Kasumi-1 (cell line): ENCODE results near the gene SLC2A5.
A peak's percentile ranks its signal among the peaks of the same experiment; 100 is the strongest.
"Not testable (repeated sequence)": the region's sequence is repeated elsewhere in the genome, so short reads cannot be mapped to it uniquely, and the experiment has no call there.

Experiments
- DNase-seq, 2 experiments: peaks; one replicate each; lab custom pipeline; 2025; lab: John Stamatoyannopoulos, UW

Gene SLC2A5

DNA sequence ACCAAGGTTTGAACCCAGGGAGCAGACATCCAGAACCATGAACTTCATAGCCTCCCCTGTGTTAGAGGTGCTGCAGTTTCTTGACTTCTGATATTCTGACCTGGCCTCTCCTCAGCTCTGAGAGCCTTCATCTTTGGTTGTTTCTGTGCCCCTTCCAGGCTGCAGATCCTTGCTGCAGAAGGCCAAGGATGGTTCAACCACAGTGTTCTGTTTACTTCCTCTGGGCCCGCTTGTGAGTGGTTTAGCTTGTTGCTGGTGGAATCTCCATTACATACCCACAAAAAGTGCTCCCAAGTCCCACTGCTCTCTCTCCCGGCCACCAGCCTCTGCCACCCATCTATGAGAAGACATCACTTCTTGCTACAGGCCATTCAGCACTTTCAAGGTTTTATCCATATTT, 34.2 kb downstream of the SLC2A5 start:
- DNase-seq, result no peak

DNA sequence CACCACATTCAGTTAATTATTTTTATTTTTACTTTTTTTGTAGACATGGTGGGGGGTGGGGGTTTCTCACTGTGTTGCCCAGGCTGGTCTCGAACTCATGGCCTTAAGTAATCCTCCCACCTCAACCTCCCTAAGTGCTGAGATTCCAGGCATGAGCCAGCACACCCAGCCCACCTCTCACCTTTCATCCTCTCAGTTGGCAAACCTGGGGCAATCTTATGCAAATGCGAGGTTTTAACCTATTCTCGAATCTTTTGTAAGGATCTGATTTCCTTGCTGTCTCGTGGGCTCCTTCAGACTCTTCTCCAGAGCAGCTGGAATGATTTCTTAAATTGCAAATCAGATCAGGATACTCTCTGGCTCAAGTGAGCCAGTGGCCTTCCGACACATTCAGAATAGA, 36.1 kb downstream of the SLC2A5 start:
- DNase-seq, result no peak

DNA sequence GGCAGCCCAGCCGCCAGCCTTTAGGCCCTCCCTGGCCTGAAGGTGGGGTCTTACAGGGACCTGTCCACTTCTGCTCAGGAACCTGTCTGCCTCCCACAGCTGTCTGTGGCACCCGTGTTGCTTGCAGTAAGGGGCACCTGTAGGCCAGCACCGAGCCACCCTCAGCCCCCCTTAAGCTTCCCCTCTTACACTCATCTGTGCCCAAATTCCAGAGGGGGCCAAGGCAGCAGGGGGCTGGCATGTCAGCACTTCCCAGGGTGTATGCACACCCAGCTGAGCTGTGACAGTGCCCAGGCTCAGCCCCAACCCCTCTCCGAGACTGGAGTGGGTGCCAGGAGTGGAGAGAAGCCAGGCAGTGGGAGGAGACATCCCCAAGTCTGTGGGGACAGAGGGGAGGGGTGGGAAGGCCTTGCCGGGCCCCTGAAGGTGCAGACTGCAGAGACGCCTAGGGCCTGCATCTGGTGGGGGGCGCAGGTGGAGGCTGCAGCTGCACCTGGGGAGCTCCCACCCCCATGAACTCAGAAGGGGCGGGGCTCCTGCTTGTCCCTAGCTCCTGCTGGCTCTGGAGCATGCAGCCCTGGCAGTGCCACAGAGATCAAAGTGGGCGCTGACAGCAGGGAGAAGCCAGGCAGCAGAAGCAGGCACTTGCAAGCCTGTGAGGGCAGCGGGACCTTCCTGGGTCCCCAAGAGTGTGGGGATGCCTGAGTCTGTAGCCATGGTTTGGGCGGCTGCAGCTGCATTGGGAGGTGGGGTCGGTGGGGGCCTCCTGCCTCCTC, 37.8 kb downstream of the SLC2A5 start:
- no peak for DNase-seq

DNA sequence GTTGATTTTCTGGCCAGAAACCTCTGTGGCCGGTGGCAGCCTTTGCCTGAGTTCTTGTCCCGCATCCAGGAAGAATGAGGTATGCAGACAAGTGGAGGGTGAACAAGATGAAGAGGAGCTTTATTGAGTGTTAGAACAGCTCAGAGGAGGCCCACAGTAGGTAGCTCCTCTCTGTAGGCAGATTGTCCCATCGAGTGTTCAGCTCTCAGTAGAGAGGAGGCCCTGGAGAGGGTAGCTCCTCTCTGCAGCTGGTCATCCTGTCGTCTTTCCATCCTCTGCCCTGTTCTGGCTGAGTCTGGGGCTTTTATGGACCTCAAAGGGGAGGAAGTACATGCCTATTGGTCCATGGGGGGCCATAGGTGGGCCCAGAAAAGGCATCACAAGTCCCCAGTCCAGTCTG, 38.4 kb downstream of the SLC2A5 start:
- not testable (repeated sequence) for DNase-seq

DNA sequence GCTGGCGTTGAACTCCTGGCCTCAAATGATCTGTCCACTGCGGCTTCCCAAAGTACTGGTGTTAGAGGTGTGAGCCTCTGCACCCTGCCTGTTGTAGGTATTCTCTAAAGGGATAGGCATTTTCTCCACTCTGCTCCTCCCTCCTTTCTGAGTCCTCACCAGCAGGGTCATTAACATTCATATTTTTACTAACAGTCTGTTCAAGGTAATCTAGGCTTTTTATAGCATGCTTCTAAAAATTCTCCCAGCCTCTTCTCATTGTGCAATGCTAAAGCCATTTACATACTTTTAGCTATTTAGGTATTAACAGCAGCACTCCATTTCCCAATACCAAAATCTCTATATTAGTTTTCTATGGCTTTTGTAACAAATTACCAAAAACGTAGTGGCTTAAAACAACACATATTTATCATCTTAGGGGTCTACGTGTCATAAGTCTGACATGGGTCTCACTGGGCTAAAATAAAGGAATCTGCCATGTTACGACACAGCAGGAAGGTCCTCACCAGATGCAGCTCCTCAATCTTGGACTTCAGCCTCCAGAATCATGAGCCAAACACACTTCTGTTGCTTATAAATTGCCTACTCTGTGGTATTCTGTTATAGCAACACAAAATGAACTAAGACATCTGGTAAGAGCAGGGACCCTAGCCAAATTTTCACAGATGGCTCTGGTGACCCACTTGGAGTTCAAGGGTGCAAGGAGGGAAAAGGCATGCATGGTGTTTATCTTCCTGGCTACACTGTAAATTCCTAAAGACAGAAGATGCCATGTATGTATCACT, 40.3 kb downstream of the SLC2A5 start:
- DNase-seq, result no peak

DNA sequence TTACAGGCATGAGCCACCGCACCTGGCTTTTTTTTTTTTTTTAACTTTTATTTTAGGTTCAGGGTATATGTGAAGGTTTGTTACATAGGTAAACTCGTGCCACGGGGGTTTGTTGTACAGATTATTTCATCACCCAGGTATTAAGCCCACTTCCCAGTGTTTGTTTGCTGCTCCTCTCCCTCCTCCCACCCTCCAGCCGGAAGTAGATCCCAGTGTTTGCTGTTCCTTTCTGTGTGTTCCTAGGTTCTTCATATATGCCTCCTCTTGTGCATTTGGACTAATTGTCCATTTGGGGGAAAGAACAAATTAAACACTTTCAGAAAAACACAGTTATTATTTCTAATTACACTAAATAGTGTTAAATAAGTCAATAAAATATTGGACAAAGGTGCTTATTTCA, 42.1 kb downstream of the SLC2A5 start:
- no peak for DNase-seq

DNA sequence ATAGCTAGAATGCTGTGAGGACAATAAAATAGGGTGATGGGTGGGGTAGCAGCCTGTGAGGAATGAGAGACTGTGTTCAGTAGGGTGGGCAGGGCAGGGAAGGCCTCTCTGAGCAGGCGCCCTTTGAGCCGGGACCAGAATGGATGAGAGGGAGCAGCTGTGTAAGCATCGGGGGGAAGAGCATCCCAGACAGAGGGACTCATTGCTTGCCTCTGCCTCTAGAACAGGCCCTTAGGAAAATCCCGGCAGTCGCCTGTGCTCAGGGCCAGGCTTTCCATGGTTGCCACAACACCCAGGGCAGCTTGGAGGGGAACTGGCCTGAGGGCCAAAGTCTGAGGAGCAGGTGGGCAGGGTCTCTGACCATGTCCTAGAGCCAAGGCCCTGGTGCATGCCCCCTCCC, 44.0 kb downstream of the SLC2A5 start:
- no peak for DNase-seq

DNA sequence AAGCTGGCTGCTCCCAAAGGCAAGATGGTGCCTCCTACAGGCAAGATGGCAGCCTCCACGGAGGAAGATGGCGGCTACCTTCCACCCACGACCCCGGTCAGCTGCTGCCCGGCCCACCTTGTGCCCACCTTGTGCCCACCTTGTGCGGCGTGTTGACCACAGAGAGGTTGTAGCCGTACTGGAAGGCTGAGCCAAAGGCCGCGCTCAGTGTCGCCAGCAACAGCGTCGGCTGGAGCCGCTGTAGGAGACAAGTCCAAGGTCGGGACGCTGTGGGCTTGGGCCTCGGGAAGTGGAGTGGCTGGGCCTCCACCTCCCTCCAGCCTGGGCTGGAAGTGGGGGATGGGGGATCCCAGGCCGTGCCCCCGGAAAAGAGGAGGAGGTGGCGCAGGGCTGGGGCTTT, 44.6 kb downstream of the SLC2A5 start:
- no peak for DNase-seq

DNA sequence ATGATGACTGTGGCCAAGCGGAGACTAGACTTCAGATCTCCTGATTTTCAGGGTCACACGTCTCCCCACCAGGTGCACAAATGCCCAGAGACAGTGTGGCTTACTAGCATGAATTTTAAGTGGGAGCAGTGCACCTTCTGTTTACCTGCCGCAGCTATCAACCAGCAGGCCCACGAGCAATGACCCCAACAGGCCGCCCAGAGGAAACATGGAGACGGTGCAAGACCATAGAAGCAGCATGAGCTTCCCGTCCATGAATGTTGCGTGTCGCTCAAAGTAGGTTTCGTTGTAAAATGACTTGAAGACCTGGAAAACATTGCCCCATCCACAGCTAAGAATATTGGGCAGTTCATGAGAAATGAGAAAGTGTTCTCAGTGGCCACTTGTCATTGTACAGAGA, 46.7 kb downstream of the SLC2A5 start:
- DNase-seq, result no peak

DNA sequence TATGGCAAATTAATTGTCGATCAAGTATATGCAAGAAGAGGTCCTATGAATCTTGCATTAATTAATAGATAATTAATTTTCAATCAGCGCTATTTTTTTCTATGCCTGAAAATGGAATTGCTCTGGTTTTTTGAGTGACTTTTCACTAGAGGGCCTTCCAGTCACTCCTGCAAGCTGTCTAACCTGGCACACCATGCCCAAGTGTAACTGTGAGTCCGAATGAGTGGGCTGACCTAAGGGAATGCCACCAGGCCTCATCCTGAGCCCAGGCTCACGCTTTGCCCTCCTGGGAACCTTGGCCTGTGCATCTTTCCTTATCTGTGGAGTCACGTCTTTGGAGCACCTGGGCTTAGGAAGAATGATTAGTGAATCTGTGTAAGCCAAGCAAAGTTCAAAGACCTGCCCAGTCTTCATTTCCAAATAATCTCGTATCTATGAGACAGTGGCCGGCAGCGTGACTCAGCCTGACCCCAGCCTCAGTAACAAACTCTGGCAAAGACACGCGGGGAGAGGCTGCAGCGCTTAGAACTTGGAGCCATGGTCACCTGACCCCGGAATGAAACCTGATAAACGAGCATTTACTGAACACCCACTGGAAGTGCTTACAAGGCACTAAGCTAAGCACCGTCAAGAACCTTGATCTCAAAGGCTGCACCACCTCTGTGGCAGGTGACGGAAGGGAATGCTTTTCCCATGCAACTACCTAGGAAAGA, 47.3 kb downstream of the SLC2A5 start:
- DNase-seq, result not testable (repeated sequence)

DNA sequence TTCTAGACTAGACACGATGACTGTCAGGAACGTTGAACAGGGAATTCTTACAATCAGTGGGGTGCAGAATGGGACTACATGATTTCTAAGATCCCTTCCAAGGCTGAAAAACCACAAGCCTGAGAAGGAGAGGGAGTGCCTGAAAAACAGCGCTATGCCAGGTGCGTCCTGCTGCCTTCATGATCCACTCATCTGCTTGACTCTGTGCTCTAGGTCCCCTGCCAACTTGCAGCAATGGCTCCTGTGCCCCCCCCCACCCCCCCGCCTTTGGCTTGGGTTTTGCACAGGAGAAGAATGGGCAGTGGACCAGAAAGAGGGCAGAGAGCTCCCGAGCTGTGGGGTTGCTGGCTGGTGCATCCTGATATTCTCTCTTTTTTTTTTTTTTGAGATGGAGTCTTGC, 49.1 kb downstream of the SLC2A5 start:
- peak in 1 of 2 experiments; percentile 6 for DNase-seq

DNA sequence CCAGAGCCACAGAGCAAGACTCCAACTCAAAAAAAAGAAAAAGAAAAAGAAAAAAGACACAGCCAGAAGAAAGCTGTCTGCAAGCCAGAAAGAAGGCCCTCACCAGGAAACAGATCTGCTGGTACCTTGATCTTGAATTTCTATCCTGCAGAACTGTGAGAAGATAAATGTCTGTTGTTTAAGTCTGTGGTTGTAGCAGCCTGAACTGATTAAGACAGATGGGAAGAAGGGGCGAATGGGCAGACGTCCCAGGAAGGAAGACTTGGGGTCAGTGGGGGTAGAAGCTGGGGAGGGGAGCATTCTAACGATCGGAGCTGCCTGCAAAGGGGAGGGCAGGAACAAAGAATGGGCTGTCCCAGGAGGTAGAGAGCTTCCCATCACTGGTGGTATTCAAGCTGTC, 49.5 kb downstream of the SLC2A5 start:
- DNase-seq, result peak; percentile 2 to 17

DNA sequence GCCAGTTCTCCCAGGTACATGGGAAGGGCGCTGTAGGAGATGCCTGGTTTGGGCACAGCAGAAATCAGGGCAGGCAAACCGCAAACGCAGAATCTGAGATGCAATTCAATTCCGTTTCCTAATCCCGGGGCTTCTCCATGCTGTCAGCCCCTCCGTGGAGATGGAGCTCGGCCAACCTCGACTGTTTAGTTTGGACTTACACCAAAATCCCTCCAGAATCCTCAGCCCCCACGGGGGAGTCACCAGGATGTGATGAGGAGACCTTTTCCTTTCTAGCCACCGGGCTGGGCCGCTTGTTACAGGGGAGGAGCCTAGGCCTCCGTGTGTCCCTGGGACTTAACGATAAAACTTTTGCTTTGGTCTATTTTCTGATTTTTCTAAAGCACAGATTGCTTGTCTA, 51.1 kb downstream of the SLC2A5 start:
- DNase-seq, result no peak

DNA sequence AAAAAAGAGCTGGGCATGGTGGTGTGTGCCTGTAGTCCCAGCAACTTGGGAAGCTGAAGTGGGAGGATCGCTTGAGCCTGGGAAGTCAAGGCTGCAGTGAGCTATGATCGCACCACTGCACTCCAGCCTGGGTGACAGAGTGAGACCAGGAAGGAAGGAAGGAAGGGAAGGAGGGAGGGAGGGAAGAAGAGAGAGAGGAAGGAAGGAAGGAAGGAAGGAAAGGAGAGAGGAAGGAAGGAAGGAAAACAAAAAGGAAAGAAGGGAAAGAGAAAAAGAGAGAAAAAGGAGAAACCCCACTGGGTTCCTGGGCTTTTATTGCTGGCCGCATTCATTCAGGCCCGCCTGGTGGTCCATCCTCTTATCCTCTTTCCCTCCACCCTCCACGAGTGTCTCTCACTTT, 53.0 kb downstream of the SLC2A5 start:
- no peak for DNase-seq

DNA sequence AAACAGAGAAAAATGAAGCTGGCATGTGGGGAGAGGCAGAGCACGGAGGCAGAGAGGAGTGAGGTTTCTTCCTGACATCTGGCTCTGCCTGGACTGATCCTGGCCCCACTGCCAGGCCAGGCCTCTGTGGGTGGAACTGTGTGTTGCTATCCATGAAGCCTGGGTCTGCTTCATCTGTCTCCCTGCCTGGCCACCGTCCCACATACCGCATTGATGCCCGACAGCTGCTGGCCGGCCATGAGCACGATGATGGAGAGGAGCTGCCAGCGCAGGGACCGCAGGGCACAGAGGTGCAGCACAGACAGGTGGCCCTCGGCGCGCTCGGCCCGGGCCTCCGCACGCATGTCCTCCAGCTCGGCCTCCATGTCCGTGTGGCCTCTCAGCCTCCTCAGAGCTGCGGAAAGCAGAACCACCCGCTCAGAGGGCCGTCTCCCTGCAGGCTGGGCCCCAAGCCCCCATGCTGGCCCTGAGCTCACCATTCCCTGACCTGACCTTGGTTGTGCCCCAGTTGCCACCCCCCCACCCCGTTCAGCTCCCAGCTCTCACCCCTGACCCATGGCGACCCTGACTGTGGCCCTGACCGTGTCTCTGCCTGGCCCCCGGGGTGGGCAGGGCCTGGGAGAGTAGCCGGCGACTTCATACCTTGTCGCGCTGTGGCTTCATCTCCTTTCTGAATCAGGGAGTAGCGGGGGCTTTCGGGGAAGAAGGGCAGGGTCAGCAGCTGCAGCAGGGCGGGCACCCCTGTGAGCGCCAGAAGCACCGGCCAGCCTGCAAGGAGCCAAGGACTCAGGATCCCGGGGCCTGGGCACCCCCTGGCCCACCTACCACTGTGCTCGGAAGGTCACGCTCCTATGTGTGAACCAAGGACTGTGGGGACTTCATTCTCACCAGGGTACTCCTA, 54.7 kb downstream of the SLC2A5 start:
- no peak for DNase-seq

DNA sequence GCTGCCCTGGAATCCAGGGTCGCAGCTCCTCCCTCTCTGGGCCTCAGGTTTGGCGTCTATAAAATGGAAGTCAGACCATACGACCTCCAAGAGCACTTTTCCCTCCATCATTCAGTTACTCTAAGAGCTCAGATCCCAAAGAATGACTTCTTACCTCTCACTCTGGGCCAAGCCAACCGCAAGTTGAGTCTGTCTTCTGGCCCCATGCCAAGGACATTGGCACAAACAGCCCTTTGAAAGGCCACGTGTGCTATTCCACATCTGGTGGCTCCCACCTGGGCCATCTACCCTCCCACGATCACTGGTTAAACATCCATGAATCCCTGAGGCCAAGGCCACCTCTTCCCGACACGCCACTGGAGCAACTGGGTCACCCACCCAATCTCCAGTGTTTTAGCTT, 55.6 kb downstream of the SLC2A5 start:
- DNase-seq, result no peak

DNA sequence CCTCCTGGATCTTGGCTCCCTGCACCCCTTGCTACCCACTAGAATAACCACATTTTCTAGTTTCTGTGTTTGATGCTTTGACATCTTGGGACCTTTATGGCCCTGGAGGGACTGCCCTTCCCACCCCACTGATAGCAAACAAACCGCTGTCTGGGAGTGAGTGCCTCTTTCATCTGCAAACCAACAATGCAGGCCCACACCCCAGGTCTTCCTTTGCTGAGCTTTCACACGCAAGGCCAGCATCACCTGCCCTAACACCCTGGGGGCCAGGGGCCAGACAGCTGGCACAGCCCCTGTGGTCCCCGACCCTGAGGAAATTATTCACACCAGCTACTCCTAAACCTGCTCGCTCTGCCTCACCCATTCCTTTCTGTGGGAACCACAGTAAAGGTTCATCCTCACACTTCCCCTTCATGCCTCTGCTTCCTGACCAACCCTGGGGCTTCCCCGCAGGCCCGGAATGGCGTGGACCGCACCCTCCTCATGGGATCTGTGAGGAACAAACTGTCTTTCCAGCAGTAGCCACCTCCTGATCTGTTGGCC, 58.6 kb downstream of the SLC2A5 start:
- DNase-seq, result no peak

DNA sequence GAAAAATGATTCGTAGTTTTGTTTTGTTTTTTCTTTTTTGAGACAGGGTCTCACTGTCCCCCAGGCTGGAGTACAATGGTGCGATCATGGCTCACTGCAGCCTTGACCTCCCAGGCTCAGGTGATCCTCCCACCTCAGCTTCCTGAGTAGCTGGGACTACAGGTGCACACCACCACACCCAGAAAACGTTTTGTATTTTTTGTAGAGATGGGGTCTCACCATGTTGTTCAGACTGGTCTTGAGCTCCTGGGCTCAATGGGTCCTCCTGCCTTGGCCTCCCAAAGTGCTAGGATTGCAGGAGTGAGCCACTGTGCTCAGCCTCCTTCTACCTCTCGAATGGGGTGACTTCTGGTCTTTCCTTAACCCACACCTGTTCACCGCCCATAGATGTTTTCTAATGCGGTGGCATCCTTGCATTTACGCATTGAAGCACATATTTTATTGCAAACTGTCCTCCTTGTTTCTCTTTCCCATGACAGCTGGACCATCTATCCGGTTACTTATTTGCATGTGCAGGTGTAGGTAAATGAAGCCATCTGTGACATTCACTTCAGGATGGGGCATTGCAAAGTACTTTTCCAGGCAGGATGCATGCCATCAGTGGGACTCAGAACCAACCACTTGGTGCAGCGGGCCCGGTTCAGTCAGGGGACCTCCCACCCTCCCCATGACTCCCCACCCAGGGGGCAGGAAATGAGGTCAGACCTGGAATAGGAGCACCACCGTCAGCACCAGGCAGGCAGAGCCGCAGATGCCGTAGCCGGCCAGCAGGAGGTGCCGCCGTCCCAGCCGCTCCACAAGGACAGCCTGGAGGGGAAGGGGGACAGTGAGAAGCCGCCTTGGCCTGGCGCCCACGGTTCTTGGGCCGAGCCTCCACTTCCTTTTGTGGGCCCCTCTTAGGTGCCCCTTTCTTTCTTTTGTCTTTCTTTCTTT, 59.7 kb downstream of the SLC2A5 start:
- peak; percentile 13 to 22 for DNase-seq

DNA sequence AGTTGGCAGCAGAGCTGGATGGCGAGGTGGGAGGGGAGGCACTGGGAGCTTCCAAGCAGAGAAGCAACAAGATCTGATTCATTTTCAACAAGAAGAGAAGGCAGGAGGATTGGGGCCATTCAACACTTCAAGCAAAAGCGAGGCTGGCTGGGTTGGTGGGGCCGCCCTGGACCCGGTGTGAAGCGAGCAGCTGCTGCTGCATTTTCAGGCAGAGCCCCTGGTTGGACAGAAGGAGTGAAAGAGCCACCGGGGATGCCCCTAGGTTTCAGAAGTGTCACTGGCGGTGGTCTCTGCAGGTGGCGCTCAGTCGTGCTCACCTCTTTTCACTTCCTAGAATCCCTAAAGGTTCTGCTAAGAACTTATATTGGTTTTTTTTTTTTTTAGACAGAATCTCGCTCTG, 61.2 kb downstream of the SLC2A5 start:
- DNase-seq, result no peak

DNA sequence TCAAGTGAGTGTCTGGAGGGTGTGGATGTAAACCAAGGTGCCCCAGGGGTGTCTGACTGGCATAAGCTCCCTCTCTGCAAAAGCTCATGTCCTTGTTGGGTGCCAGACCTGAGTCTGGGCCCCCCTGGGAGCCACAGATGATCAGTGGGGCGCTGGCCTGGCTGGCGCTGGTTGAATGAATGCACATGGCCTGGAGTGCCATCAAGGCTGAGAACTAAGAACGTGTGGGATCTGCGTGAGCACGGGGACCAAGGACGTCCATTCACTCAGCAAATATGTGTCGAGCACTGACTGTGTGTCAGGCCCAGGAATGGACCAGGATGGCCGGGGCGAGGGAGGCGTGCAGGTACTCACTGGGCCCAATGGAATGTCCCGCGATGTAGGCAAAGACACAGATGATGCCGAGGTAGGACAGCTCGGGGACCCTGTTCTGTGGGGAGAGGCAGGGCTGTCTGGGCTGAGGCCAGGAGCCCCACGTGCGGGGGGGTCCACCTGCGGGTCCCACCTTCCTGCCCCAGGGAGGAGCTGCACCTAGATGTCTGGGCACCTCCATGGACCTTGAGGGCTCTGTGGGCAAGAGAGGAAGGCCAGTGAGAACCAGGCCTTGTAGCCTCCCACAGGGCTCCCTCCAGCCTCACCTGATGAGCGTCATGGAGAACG, 62.3 kb downstream of the SLC2A5 start:
- no peak for DNase-seq
